ENCODE measurements around the gene EPHA3.

DNA sequence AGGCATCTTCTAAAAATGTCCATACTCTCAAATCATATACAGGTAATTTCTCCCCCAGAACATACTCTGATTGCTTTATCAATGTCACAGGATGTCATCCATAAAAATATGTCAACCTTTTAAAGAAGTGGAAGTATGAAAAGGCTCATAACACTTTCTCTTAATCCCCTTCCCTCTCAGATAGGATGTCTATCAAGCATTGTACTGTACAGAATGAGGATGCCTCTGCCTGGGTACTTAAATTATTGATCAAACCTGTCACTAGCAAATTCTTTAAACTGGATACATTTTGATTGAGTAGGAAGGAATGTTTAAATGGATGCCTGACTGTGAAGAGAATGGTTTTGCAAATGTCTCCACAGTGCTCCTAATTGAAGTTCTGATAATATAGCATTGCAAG lies 168.7 kb downstream of the EPHA3 start:
- TF ChIP-seq GATA3 (IDR thresholded peaks at IDR 0.05; ENCODE audit: low read depth, low read length), result no peak
- TF ChIP-seq GATA2 (IDR thresholded peaks at IDR 0.05; ENCODE audit: low read depth, low read length), result no peak

Measured in SH-SY5Y (cell line).